ENCODE data around the gene SLC7A8. TPM values are rescaled to one million over a fixed set of nuclear protein-coding genes. Genes with fewer than 3 reads are reported as not detected.

SLC7A8 gene
- total RNA-seq, 1 experiment from 2014 or later, result 3.8 TPM

DNA sequence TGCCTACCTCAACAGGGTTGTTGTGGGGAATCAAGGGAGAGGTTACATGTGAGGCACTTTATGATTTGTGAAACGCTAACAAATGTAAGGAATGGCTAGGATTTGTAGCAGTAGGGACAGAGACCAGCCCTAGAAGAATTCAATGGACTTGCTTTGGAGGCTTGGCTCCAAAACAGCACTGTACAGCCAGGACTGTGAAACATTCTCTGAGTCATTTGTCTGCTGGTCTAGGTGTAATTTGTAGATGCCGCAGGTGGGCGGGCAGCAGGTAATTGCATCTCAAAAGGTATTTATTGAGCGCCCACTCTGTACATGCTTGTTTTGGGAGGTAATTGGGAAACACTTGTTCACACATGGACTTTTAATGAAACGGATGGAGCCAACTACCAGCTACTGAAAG is 11.4 kb downstream of the SLC7A8 start:
- no peak for ATAC-seq
- no peak overlapping the region for H3K4me2 ChIP-seq (ENCODE audit: low read length)
- H3K9me2 ChIP-seq (replicated peaks; ENCODE audit: low read length), result no peaks in the 10 kb centered on the region
- no peaks in the 10 kb centered on the region for H3F3A ChIP-seq (ENCODE audit: low read length, unreplicated experiment)
- H3K79me2 ChIP-seq (ENCODE audit: low read length), result no peaks in the 10 kb centered on the region
- H2AFZ ChIP-seq (ENCODE audit: low read length), result no peak overlapping the region
- TF ChIP-seq, protein P1, sequence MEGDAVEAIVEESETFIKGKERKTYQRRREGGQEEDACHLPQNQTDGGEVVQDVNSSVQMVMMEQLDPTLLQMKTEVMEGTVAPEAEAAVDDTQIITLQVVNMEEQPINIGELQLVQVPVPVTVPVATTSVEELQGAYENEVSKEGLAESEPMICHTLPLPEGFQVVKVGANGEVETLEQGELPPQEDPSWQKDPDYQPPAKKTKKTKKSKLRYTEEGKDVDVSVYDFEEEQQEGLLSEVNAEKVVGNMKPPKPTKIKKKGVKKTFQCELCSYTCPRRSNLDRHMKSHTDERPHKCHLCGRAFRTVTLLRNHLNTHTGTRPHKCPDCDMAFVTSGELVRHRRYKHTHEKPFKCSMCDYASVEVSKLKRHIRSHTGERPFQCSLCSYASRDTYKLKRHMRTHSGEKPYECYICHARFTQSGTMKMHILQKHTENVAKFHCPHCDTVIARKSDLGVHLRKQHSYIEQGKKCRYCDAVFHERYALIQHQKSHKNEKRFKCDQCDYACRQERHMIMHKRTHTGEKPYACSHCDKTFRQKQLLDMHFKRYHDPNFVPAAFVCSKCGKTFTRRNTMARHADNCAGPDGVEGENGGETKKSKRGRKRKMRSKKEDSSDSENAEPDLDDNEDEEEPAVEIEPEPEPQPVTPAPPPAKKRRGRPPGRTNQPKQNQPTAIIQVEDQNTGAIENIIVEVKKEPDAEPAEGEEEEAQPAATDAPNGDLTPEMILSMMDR (conservative IDR thresholded peaks at IDR 0.05; ENCODE audit: low read depth, low read length), result no peak
- DNase-seq, result no peak
- H3K27ac ChIP-seq (ENCODE audit: low read length), result no peak overlapping the region
- POLR2A ChIA-PET (ENCODE audit: unreplicated experiment), result no interaction called here
- H3K4me3 ChIP-seq (ENCODE audit: low read length), result no peak overlapping the region
- no TSS peak for BruUV-seq (replicated peaks)
- CTCF ChIA-PET, result no interaction called here
- no peaks in the 10 kb centered on the region for H4K20me1 ChIP-seq (ENCODE audit: low read length)
- no peak overlapping the region for H3K9ac ChIP-seq (ENCODE audit: low read length)
- H3K9me3 ChIP-seq (ENCODE audit: low read length), result no peaks in the 10 kb centered on the region
- H3K27me3 ChIP-seq (ENCODE audit: low read length), result 0 out of 2 replicates have a peak, but pooled peaks cover 15% of the 10 kb centered on the region
- H3K4me1 ChIP-seq (ENCODE audit: insufficient read depth, low read length), result no peaks in the 10 kb centered on the region
- intact Hi-C loops (cut with micrococcal nuclease), result no loop called here
- H3K36me3 ChIP-seq (ENCODE audit: low read depth, low read length), result no peaks in the 10 kb centered on the region

DNA sequence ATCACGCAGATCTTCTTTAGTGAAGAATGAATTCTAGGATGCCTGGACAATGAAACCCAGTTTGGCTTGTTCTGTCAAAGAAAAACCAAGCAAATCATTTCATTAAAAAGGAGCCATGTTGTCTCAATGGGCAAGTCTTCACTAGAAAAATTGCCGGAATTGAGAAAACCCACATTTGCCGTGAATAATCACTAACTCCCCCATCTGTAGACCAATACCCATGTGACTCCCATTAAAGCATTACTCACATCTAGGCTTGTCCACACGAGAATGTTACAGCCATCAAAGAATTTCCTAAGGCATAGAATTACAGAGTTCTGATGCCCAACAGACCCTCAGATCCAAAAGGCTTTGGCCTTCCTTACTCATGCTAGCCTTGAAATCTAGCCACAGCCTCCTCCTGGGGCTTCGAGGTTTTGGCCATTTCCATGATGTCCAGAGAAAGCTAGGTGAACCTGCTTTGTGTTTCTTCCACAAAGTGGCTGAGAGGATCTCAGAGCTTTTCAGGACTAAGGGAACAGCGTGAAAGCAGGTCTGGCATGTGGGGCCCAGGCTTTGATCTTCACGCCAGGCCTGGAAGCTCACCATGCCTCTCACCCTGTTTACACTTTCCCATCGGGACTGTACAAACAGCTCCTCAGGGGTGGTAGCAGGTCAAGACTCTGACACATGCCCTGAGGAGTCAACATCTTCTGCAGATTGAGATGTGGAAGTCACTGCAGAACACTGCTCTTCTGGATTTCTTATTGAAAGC is 12.1 kb downstream of the SLC7A8 start:
- H3F3A ChIP-seq (ENCODE audit: low read length, unreplicated experiment), result no peaks in the 10 kb centered on the region
- H3K27ac ChIP-seq (ENCODE audit: low read length), result no peak overlapping the region
- no peaks in the 10 kb centered on the region for H3K9me3 ChIP-seq (ENCODE audit: low read length)
- ChIA-PET POLR2A (ENCODE audit: unreplicated experiment) (no interaction called here), CTCF (no interaction called here)
- ATAC-seq, result no peak
- no peaks in the 10 kb centered on the region for H3K4me1 ChIP-seq (ENCODE audit: insufficient read depth, low read length)
- H3K27me3 ChIP-seq (ENCODE audit: low read length), result 0 out of 2 replicates have a peak, but pooled peaks cover 15% of the 10 kb centered on the region
- no peaks in the 10 kb centered on the region for H3K9me2 ChIP-seq (replicated peaks; ENCODE audit: low read length)
- no peaks in the 10 kb centered on the region for H3K36me3 ChIP-seq (ENCODE audit: low read depth, low read length)
- no peak for TF ChIP-seq EZH2phosphoT487 (IDR thresholded peaks at IDR 0.05; ENCODE audit: borderline replicate concordance, low read length)
- TF ChIP-seq EZH2 (IDR thresholded peaks at IDR 0.05; ENCODE audit: low read length, unreplicated experiment), result no peak
- TF ChIP-seq, protein P1 (conservative IDR thresholded peaks at IDR 0.05; ENCODE audit: low read depth, low read length), result no peak
- H3K79me2 ChIP-seq (ENCODE audit: low read length), result no peaks in the 10 kb centered on the region
- H3K4me3 ChIP-seq (ENCODE audit: low read length), result no peak overlapping the region
- intact Hi-C loops (cut with micrococcal nuclease), result no loop called here
- no peak overlapping the region for H3K9ac ChIP-seq (ENCODE audit: low read length)
- DNase-seq, result no peak
- no peak overlapping the region for H3K4me2 ChIP-seq (ENCODE audit: low read length)
- H4K20me1 ChIP-seq (ENCODE audit: low read length), result no peaks in the 10 kb centered on the region
- BruUV-seq (replicated peaks), result no TSS peak
- no peak overlapping the region for H2AFZ ChIP-seq (ENCODE audit: low read length)

DNA sequence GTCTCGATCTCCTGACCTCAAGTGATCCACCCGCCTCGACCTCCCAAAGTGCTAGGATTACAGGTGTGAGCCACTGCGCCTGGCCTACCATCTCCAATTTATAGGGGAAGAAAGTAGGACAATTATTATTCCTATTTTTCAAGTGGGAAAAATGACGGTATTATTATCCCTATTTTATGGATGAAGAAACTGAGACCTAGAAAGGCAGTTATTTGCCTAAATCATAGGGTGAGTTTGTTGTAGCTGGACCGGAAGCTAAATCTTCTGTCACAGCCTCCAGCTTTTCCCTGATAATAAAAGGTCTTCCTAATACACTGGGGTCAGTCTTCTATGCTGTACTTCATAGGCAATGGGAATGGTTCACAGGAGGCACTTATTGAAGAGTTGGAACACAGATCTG is 13.8 kb downstream of the SLC7A8 start:
- H3K79me2 ChIP-seq (ENCODE audit: low read length), result no peaks in the 10 kb centered on the region
- no peaks in the 10 kb centered on the region for H3F3A ChIP-seq (ENCODE audit: low read length, unreplicated experiment)
- 0 out of 2 replicates have a peak, but pooled peaks cover 15% of the 10 kb centered on the region for H3K27me3 ChIP-seq (ENCODE audit: low read length)
- intact Hi-C loops (cut with micrococcal nuclease), result no loop called here
- H3K4me1 ChIP-seq (ENCODE audit: insufficient read depth, low read length), result no peaks in the 10 kb centered on the region
- TF ChIP-seq EZH2phosphoT487 (IDR thresholded peaks at IDR 0.05; ENCODE audit: borderline replicate concordance, low read length), result no peak
- TF ChIP-seq EZH2 (IDR thresholded peaks at IDR 0.05; ENCODE audit: low read length, unreplicated experiment), result no peak
- TF ChIP-seq, protein P1 (conservative IDR thresholded peaks at IDR 0.05; ENCODE audit: low read depth, low read length), result no peak
- H3K4me2 ChIP-seq (ENCODE audit: low read length), result no peak overlapping the region
- H4K20me1 ChIP-seq (ENCODE audit: low read length), result no peaks in the 10 kb centered on the region
- no peak overlapping the region for H2AFZ ChIP-seq (ENCODE audit: low read length)
- H3K9me3 ChIP-seq (ENCODE audit: low read length), result no peaks in the 10 kb centered on the region
- DNase-seq (no peak), ATAC-seq (no peak)
- ChIA-PET POLR2A (ENCODE audit: unreplicated experiment) (no interaction called here), CTCF (no interaction called here)
- no TSS peak for BruUV-seq (replicated peaks)
- no peak overlapping the region for H3K9ac ChIP-seq (ENCODE audit: low read length)
- no peaks in the 10 kb centered on the region for H3K36me3 ChIP-seq (ENCODE audit: low read depth, low read length)
- no peak overlapping the region for H3K4me3 ChIP-seq (ENCODE audit: low read length)
- no peaks in the 10 kb centered on the region for H3K9me2 ChIP-seq (replicated peaks; ENCODE audit: low read length)
- no peak overlapping the region for H3K27ac ChIP-seq (ENCODE audit: low read length)

Data from PC-3 (cell line).